HG03442 (cell line): Measurements from ENCODE around the gene DNLZ.
"Not testable (repeated sequence)": the region's sequence is repeated elsewhere in the genome, so short reads cannot be mapped to it uniquely, and the experiment has no call there.

Source experiments
- ATAC-seq: cut with Tn5 transposase; IDR thresholded peaks from one replicate; pipeline ENCODE4 v1.9.1; 2021; ENCODE audit warnings: mild to moderate bottlenecking, moderate library complexity; ENCODE audit not compliant: unreplicated experiment

Gene DNLZ

GRCh38 chr9:136320972-136321371 lies 42.6 kb downstream of the DNLZ start:
- ATAC-seq = not testable (repeated sequence)

GRCh38 chr9:136319955-136320354 lies 43.6 kb downstream of the DNLZ start:
- not testable (repeated sequence) for ATAC-seq

- ATAC-seq = not testable (repeated sequence)
These were observed 44.3 kb downstream of the DNLZ start for GRCh38 chr9:136319244-136319643.

GRCh38 chr9:136318776-136319241 lies 44.7 kb downstream of the DNLZ start:
- no peak for ATAC-seq

GRCh38 chr9:136318111-136318775 lies 45.3 kb downstream of the DNLZ start:
- ATAC-seq = no peak

GRCh38 chr9:136317695-136318094 lies 45.8 kb downstream of the DNLZ start:
- ATAC-seq = no peak

- no peak for ATAC-seq
These were observed 46.5 kb downstream of the DNLZ start for GRCh38 chr9:136316896-136317676.

- no peak for ATAC-seq
These were observed 47.2 kb downstream of the DNLZ start for GRCh38 chr9:136316271-136316751.

- ATAC-seq = no peak
These were observed 48.6 kb downstream of the DNLZ start for GRCh38 chr9:136314944-136315343.

GRCh38 chr9:136314056-136314416 lies 49.5 kb downstream of the DNLZ start:
- ATAC-seq = no peak

- ATAC-seq = no peak
These were observed 50.2 kb downstream of the DNLZ start for GRCh38 chr9:136313111-136314055.

GRCh38 chr9:136312436-136312835 lies 51.1 kb downstream of the DNLZ start:
- ATAC-seq = no peak

- no peak for ATAC-seq
These were observed 51.6 kb downstream of the DNLZ start for GRCh38 chr9:136312009-136312375.

GRCh38 chr9:136311051-136312008 lies 52.2 kb downstream of the DNLZ start:
- ATAC-seq = no peak

- ATAC-seq = no peak
These were observed 53.1 kb downstream of the DNLZ start for GRCh38 chr9:136310273-136311030.

GRCh38 chr9:136309806-136310220 lies 53.7 kb downstream of the DNLZ start:
- no peak for ATAC-seq
